Activated CD8-positive, alpha-beta T cell treated with anti-CD3 and anti-CD28 coated beads for 36 hours (primary cell): ENCODE results near the gene DCBLD2. TPM values are rescaled to one million over a fixed set of nuclear protein-coding genes. Genes with fewer than 3 reads are reported as not detected.

ENCODE experiments used
- ATAC-seq: fragments of 200-7000 bp; cut with Tn5 transposase; one replicate; pipeline ENCODE4 v1.10.0; 2021; ENCODE audit warnings: mild to moderate bottlenecking, moderate library complexity
- CTCF ChIA-PET: fragments of 350-600 bp; sonication (Branson Sonifier 250); formaldehyde crosslinking; loops from one replicate; lab custom pipeline; 2021; ENCODE audit warnings: antibody characterized with exemption; lab: Charles Lee
- POLR2A ChIA-PET: fragments of 350-600 bp; sonication (Branson Sonifier 250); formaldehyde crosslinking; loops from one replicate; lab custom pipeline; 2021; ENCODE audit warnings: antibody characterized with exemption; lab: Charles Lee
- DNase-seq: peaks from one replicate; pipeline ENCODE4 v3.0.0-alpha.2; 2020
- H3K27ac Mint-ChIP-seq: one replicate; pipeline ENCODE4 v1.8.0; 2021; ENCODE audit warnings: mild to moderate bottlenecking, mixed read lengths
- H3K27me3 Mint-ChIP-seq: one replicate; pipeline ENCODE4 v1.8.0; 2021; ENCODE audit warnings: mixed read lengths
- H3K36me3 Mint-ChIP-seq: one replicate; pipeline ENCODE4 v1.8.0; 2021; ENCODE audit warnings: low read depth, mixed read lengths
- H3K4me1 Mint-ChIP-seq: one replicate; pipeline ENCODE4 v1.8.0; 2021; ENCODE audit warnings: low read depth, mixed read lengths
- H3K4me3 Mint-ChIP-seq: one replicate; pipeline ENCODE4 v1.8.0; 2021; ENCODE audit warnings: mild to moderate bottlenecking, moderate library complexity, mixed read lengths
- H3K9me3 Mint-ChIP-seq: one replicate; pipeline ENCODE4 v1.8.0; 2021; ENCODE audit warnings: mixed read lengths
- CTCF ChIP-seq: fragments of 200-600 bp; IDR thresholded peaks from one replicate; pipeline ENCODE4 v1.8.0; 2022; ENCODE audit warnings: antibody characterized with exemption, mild to moderate bottlenecking
- intact Hi-C: fragments of 100-400 bp; cut with micrococcal nuclease; formaldehyde crosslinking; loops from one replicate; pipeline ENCODE4 v1.10.0; 2022
- total RNA-seq, 2 experiments: library from RNA; stranded (reverse); gene quantifications; one replicate each; pipeline ENCODE4 v1.2.3, GENCODE V29; 2021

The DCBLD2 gene
- 1 to 10 TPM; 1.4 to 2.5 TPM for total RNA-seq

GRCh38 chr3:98901392-98902350, at the start of gene DCBLD2:
Gene DCBLD2 (minus strand): TSS chr3:98901695. CDS start chr3:98901326, 369 bp downstream.
- TF ChIP-seq CTCF: no peak
- Mint-ChIP-seq H3K4me1 (peaks cover 11% of the 10 kb centered on the region), H3K36me3 (no peaks in the 10 kb centered on the region), H3K9me3 (no peaks in the 10 kb centered on the region), H3K27ac (peak within 1 kb of the TSS; percentile 75), H3K4me3 (peak within 1 kb of the TSS; percentile 84), H3K27me3 (peaks cover 18% of the 10 kb centered on the region)
- DNase-seq: peak; percentile 94
- CTCF ChIA-PET: interaction anchor here (0.7 to 1.5 kb wide), 5 partner anchors 9 to 308 kb away, joined by 3 to 4 read pairs (median 3); partner anchors contain the start of gene CPOX
- ATAC-seq: peak; percentile 99
- intact Hi-C loops: no loop called here
- POLR2A ChIA-PET: interaction anchor here (0.8 kb wide), 1 partner anchor 75 kb away, joined by 4 read pairs; no protein-coding TSS in a partner anchor

GRCh38 chr3:98945666-98946065, 44.2 kb upstream of the DCBLD2 start:
- ChIA-PET CTCF (interaction anchor here (1.0 kb wide), 1 partner anchor 48 kb away, joined by 4 read pairs; no protein-coding TSS in a partner anchor), POLR2A (no interaction called here)
- Mint-ChIP-seq H3K4me3 (no peak overlapping the region), H3K9me3 (no peaks in the 10 kb centered on the region), H3K27me3 (peaks cover 3% of the 10 kb centered on the region), H3K4me1 (no peaks in the 10 kb centered on the region), H3K36me3 (no peaks in the 10 kb centered on the region), H3K27ac (no peak overlapping the region)
- DNase-seq (no peak), ATAC-seq (no peak)
- intact Hi-C loops: no loop called here
- TF ChIP-seq CTCF: no peak

GRCh38 chr3:98945101-98945524, 43.6 kb upstream of the DCBLD2 start:
- no peak for ATAC-seq
- Mint-ChIP-seq H3K4me1 (no peaks in the 10 kb centered on the region), H3K27ac (no peak overlapping the region), H3K36me3 (no peaks in the 10 kb centered on the region), H3K4me3 (no peak overlapping the region), H3K9me3 (no peaks in the 10 kb centered on the region), H3K27me3 (peaks cover 3% of the 10 kb centered on the region)
- TF ChIP-seq CTCF: no peak
- POLR2A ChIA-PET: no interaction called here
- intact Hi-C loops: no loop called here
- CTCF ChIA-PET: interaction anchor here (1.0 kb wide), 1 partner anchor 49 kb away, joined by 4 read pairs; no protein-coding TSS in a partner anchor
- DNase-seq: no peak

GRCh38 chr3:98930413-98930812, 28.9 kb upstream of the DCBLD2 start:
- Mint-ChIP-seq H3K27me3 (peaks cover 7% of the 10 kb centered on the region), H3K4me3 (no peak overlapping the region)
- intact Hi-C loops: no loop called here

More at GRCh38 chr3:98930413-98930812, 28.9 kb upstream of the DCBLD2 start:
- CTCF ChIA-PET: no interaction called here
- DNase-seq (no peak), ATAC-seq (no peak)
- Mint-ChIP-seq H3K36me3 (no peaks in the 10 kb centered on the region), H3K27ac (no peak overlapping the region), H3K9me3 (peaks cover 11% of the 10 kb centered on the region), H3K4me1 (no peaks in the 10 kb centered on the region)
- POLR2A ChIA-PET: no interaction called here
- TF ChIP-seq CTCF: no peak
